Measurements from ENCODE around the gene EXTL1.

GRCh38 chr1:26005434-26006105 is 16.0 kb upstream of the EXTL1 start:
- no peak for TF ChIP-seq POLR2A (IDR thresholded peaks at IDR 0.05)
- no peak for TF ChIP-seq CTCF (IDR thresholded peaks at IDR 0.05)
